GM18502 (cell line): ENCODE data around the gene SERPINA1.
A peak's percentile ranks its signal among the peaks of the same experiment; 100 is the strongest.
"Not testable (repeated sequence)": the region's sequence is repeated elsewhere in the genome, so short reads cannot be mapped to it uniquely, and the experiment has no call there.

ENCODE experiments used
- ATAC-seq: cut with Tn5 transposase; IDR thresholded peaks from one replicate; pipeline ENCODE4 v1.9.1; 2021; ENCODE audit warnings: mild to moderate bottlenecking; ENCODE audit not compliant: unreplicated experiment, poor library complexity

SERPINA1 gene

GRCh38 chr14:94388384-94389103 is at the start of gene SERPINA1:
TSS of gene SERPINA1 (minus strand) at chr14:94388602. CDS start at chr14:94383237, 5,365 bp downstream.
- ATAC-seq: no peak

DNA sequence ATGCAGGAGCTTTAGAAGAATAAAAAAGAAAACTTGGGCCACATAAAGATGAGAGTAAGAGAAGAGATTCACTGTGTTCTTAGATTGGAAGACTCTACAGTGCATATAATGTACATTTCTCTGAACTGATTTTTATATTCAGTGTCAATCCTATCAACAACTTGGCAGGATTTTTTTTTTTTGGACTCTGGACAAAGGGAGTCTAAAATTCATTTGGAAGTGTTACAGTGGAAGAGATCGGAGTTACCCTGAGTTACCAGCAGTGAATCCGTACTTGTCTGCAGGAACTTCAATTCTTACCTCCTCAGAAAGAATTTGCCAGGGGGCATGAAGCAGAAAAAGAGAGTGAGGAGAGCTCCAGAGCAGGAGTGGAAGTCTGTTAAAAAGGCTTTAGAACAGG is 40.2 kb upstream of the SERPINA1 start:
- ATAC-seq: no peak

DNA sequence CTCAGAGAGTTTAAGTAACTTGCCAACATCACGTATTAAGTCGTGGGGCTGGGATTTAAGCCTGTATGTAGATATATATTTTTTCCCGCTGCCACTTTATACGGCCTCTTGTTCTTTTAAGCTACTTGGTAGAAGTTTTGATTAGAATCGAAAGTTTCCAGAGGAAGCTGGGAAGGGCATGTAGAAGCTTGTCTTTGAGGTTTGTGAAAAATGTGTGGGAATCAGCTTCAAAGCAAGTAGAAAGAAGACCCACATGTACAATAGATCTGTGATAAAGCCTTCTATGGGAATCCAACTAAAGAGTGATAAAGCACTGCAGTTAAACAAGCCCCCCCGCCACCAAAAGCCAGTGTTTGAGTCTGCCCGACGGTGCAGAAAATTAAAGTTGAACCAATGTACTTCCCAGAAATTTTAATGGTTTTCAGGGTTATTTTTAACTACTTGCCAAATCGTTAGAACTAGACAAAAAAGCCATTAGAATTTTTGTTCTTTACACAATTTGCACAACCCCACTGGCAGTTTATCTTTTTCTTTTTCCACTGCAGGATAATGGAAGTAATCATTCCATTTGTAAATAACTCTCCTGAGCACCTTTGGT is 38.7 kb upstream of the SERPINA1 start:
- ATAC-seq: no peak

DNA sequence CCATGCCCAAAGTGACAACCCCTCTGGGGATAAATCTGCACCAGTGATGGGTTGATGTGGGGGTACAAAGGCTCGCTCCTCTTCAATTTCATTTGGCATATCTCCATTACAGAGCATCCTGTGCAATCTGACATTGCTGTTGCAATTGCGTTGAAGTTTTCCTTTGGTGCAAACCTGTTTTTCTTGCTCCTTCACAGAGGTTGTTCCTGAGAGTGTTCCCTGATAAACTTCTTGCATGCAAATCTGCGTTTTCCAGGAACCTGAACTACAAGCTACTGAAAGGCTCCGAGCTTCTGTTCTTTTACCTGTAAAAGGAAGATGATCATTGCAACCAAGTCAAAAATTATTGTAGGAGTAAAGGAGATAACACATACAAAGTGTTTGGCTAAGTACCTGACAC is 38.1 kb upstream of the SERPINA1 start:
- ATAC-seq: no peak

DNA sequence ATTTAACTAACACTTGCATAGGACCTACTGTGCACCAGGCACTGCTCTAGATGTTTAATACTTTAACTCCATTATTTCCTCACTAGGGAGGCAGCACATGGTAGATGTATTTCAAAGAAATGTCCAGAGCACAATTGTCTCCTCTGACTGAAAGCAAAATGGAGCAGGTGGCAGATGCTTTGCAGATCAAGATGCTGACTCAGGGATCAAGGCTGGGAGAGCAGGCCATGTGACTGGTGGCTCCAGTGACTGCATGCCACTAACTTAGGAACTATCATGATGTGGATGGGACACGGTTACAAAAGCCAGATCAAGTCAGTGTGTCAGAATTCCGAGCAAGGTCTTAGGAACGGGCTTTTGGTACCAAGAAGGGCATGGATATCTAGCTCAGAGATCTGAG is 36.0 kb upstream of the SERPINA1 start:
- no peak for ATAC-seq

DNA sequence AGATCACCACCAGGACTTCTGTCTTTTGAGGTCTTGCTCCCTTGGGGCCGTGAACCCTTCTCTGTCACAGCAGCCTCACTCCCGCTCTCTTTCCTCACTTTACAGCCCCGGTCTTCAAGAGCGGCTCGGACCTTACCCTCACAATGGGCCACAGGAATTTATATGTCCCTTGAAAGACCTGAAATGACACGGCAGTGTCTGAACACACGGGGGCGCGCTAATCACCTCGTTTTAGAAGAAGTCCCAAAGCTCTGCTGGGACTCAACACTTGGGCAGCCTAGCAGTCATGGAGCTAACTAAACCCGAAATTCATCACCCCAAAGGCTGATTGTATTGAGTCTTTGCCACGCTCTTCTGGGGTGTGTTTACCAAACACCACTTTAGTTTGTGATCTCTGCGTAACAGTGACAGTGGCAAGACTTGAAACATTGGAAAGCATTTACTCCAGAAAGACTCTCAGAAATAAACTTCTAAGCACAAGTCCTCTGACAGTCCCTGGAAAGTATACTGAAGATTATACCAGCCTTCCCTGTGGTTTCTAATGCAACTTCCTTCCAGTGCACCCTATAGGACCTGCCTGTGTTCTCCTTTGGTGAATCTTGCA is 35.2 kb upstream of the SERPINA1 start:
- peak; percentile 70 for ATAC-seq

DNA sequence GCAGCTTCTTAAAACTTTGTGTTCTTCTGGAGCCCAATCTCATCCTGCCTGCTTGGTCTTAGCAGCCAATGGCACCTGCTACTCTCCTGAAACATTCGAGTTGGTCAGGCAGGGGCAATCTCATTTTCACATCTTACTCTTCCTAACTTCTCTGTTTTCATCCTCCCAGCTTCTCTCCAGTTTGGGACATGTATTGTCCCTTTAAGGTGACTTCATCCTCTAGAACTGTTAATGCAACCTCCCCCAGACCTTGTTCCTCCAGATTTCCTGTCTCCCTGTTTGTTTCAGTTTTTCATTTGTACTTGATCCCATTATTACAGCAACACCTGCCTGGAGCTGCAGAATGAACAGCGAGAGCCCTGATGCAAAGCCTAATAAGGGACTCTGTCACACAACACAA is 32.9 kb upstream of the SERPINA1 start:
- ATAC-seq: no peak

DNA sequence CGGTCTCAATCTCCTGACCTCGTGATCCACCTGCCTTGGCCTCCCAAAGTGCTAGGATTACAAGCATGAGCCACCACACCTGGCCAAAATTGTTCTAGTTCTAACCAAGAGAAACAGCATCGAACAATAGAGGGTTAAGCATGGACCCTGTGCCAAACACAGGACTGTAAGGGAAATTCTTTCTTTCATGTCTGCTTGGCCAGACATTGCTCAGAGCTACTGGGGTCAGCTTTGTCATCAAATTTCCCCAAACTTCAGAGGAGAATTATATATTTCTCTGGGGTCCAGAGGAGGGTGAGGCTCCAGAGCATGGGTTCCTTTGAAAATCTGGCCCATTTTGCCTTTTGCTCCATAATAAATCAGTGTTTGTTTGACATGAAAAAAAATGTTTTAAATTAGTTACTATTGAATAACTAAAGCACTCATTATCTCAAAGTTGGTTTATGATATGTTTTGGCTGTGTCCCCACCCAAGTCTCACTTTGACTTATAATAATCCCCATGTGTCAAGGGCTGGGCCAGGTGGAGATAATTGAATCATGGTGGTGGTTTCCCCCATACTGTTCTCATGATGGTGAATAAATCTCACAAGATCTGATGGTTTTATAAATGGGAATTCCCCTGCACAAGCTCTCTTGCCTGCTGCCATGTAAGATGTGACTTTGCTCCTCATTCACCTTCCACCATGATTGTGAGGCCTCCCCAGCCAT is 29.2 kb upstream of the SERPINA1 start:
- ATAC-seq: not testable (repeated sequence)

- no peak for ATAC-seq
Observed at GRCh38 chr14:94412671-94413638, 24.6 kb upstream of the SERPINA1 start.

DNA sequence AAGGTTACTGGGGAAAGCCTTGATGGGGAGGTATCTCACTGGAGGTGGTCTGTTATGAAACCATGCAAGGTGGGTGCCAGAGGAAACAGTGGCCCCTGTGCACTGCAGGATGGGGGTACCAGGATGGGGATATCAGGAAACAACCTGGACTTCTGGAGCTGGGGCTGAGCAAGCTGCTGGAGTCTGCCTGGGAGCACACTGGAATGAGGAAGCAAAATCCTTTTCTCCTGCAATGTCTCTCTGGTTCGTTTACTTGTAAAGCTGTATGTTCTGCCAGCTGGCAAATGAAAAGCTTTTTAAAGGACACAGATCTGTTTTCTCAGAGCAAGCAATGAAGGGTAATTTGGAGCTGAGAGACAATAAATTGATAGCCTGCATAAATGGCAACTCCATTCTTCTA is 23.2 kb upstream of the SERPINA1 start:
- ATAC-seq: no peak

DNA sequence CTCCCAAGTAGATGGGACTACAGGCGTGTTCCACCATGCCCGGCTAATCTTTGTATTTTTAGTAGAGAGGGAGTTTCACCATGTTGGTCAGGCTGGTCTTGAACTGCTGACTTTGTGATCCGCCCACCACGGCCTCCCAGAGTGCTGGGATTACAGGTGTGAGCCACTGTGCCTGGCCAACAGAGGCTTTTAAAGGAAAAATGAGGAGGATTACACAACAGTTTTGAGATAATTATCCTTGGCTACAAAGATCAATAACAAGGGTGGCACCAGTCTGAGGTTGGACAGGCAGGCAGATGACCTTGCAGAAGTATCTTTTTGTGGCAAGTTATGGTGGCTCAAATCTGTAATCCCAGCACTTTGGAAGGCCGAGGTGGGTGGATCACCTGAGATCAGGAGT is 21.0 kb upstream of the SERPINA1 start:
- ATAC-seq: not testable (repeated sequence)

- no peak for ATAC-seq
Observed at GRCh38 chr14:94408546-94409095, 20.2 kb upstream of the SERPINA1 start.

DNA sequence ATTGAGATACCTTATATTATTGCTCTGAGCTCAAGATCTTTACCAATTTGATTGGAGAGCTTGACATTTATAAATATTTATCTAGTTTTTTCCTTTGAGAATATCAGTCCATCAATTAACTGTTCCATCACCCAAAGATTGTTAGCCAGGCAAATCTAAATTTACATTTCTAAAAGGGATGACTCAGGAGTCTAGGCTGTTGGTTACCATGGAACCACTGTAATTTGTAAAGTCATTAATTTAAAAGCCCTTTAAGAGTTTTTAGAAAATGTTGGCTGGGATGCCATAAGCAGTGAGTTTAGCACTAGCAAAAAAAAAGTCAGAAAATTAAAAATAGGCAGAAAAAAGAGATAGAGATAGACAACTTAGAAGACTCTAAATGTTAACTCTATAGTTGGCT is 19.5 kb upstream of the SERPINA1 start:
- ATAC-seq: no peak

DNA sequence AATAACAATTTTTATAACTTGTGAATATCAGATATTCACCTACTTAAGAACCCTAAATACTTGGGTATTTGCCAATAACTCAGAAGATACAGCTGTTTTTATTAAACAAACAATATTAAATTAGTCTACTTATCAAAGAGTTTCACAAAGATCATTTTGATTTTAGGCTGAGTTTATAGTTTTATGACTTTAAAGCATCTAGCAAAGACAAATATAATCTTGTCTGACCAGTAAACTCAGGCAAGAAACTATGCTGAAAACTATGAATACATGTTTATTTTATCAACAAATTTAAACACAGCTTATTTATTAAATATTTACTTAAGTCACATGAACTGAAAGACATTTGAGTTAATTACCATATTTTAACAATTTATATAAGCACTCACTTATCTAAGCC is 18.5 kb upstream of the SERPINA1 start:
- ATAC-seq: no peak

GRCh38 chr14:94405486-94405885 is 17.1 kb upstream of the SERPINA1 start:
- no peak for ATAC-seq

DNA sequence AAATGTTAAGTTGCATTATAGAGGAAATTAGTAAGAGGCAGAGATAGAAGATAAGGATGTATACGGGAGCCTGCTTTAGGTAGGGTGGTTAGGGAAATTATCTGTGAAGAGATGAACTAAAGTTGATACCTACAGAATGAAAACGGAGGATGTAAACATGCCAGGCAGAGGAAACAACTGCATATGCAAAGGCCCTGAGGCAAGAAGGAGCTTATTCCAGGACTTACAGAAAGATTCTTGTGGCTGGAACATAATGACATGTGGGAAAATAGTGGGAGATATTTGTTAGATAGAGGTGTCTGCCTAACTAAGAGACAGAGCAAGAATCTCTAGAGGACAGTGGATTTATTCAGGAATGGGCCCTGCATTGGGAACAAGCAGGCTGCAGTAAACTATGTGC is 16.2 kb upstream of the SERPINA1 start:
- no peak for ATAC-seq

DNA sequence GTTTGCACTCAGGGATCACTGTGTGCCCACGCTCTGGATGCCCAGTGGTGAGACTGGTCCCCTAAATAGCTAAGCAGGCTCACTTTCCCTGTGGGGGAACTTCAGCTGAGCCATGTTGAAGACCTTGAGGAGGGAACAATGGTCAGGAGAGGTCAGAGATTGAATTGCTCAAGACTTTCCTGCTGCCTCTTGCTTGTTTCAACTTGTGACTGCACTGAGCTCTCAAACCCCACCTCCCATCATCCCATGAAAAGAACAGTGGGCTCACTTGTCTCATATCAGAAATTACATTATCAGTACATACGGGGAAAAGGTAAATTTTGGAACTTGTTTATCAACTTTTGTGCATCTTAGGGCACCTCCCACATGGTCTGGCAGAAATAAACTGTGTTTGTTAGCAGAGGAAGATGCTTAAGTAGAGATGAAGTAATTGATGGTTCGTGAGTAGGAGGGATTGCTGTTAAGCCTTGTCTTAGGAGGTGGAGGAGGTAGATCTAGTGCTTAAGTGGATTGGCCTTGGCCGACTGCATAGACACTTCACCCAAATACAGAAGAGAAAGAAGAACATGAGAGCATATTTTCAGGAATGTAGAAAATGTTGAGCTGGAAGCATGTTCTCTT is 15.0 kb upstream of the SERPINA1 start:
- no peak for ATAC-seq

DNA sequence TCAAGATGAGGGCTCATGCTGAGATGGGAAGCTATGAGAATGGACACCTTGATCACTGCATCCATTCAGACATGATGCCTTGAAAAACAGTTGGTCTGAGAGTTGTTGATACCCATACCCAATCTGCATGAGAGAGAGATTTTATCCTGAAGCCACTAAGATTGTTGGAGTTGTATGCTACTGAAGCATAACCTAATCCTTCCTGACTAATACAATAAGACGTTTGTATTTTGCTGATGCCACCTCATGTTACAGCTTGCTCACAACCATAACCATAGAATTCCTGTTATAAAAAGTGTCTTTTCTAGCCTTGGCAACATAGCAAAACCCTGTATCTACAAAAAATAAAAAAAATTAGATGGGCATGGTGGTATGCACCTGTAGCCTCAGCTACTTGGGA is 12.7 kb upstream of the SERPINA1 start:
- no peak for ATAC-seq

DNA sequence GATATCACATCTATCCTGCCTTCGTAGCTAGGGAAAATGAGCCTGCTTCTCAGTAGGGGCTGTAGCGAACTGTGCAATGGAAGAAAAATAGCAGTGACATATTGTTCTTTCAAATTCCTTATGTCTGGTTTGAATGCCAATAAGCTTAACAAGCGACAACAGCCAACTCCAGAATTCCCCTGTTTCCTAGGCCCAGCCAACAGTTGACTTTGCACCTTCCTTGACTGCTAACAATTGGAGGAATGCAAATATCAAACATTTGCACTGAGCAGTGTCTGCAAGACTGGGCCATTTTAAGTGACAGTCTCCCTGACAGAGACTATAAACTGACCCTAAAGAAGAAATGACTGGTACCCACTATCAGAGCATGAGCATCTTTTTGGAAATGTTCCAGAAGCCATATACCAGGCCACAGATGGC is 12.0 kb upstream of the SERPINA1 start:
- ATAC-seq: no peak
